A549 (cell line): ENCODE measurements around the gene NCBP2.

Source experiments
- HOXA7 ChIP-seq: fragments of 250-450 bp; sonication (Bioruptor Pico); IDR thresholded peaks from 2 replicates; pipeline ENCODE4 v1.5.0; 2020; ENCODE audit warnings: mild to moderate bottlenecking, moderate library complexity
- MAZ ChIP-seq: fragments of 150-350 bp; IDR thresholded peaks from 2 replicates; pipeline ENCODE4 v1.6.1; 2014; ENCODE audit warnings: antibody characterized with exemption, low read depth, low read length, borderline replicate concordance
- POLR2A ChIP-seq: IDR thresholded peaks from 2 replicates; pipeline ENCODE4 v1.6.1; 2012; ENCODE audit warnings: mild to moderate bottlenecking, low read length
- TF ChIP-seq, protein P1 (sequence below): fragments of 450-650 bp; IDR thresholded peaks from 2 replicates; pipeline ENCODE4 v1.6.1; 2014; ENCODE audit warnings: antibody characterized with exemption

GRCh38 chr3:196988241-196989029 lies 46.1 kb upstream of the NCBP2 start:
- TF ChIP-seq, protein P1, sequence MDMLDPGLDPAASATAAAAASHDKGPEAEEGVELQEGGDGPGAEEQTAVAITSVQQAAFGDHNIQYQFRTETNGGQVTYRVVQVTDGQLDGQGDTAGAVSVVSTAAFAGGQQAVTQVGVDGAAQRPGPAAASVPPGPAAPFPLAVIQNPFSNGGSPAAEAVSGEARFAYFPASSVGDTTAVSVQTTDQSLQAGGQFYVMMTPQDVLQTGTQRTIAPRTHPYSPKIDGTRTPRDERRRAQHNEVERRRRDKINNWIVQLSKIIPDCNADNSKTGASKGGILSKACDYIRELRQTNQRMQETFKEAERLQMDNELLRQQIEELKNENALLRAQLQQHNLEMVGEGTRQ = no peak
- no peak for TF ChIP-seq POLR2A
- no peak for TF ChIP-seq MAZ
- no peak for TF ChIP-seq HOXA7 (CRISPR knock-in tag)
